Hippocampal formation (tissue), 2 donors: ENCODE results near the gene THEM5.
"Not testable (repeated sequence)": the region's sequence is repeated elsewhere in the genome, so short reads cannot be mapped to it uniquely, and the experiment has no call there.

Source experiments
- DNase-seq, 2 donors: peaks; one replicate each; lab custom pipeline; 2025; lab: John Stamatoyannopoulos, UW

The THEM5 gene

DNA sequence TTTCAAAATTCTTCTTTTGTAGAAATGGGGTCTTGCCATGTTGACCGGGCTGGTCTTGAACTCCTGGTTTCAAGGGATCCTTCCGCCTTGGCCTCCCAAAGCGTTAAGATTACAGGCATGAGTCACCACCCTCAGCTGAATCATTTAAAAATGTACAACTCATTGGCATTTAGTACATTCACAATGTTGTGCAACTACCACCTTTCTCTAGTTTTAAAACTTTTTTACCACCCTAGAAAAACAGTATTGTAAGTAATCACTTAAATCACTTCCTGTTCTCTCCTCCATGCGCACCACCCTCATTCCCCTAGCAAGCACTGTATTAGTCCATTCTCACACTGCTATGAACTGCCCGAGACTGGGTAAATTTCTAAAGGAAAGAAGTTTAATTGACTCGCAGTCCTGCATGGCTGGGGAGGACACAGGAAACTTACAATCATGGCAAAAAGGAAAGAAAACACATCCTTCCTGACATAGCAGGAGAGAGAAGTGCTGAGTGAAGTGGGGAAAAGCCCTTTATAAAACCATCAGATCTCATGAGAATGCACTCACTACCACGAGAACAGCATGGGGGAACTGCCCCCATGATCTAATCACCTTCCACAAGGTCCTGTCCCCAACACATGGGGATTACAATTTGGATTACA, 14.4 kb upstream of the THEM5 start:
- no peak for DNase-seq

DNA sequence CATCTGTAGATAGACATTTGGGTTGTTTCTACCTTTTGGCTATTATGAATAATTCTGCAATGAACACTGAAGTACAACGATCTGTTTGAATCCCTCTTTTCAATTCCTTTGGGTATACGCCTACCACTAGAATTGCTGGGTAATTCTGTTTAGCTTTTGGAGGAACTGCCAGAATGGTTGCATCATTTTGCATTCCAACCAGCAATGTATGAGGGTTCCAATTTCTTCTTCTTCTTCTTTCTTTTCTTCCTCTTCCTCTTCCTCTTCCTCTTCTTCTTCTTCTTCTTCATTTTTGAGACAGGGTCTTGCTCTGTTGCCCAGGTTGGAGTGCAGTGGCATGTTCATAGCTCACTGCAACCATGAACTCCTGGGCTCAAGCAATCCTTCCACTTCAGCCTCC, 13.8 kb upstream of the THEM5 start:
- no peak for DNase-seq

DNA sequence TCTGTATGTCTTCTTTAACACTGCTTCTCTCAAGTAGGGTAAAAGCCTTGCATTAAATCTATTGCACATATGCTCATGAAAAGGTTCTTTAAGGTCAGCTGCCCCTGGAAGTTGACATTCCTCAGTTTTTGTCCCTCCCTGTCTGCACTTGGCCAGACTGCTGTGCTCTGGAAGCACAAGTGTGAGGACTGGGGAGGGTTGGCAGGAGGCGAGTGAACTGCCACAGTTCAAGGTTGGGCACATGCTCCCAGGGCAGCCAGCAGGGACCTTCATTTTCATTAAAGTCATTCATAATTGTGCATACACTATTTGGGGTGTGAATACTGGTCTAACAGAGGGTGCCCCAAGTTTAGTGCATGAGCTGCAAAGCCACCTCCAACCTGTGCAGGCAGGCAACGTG, 10.9 kb upstream of the THEM5 start:
- no peak for DNase-seq

DNA sequence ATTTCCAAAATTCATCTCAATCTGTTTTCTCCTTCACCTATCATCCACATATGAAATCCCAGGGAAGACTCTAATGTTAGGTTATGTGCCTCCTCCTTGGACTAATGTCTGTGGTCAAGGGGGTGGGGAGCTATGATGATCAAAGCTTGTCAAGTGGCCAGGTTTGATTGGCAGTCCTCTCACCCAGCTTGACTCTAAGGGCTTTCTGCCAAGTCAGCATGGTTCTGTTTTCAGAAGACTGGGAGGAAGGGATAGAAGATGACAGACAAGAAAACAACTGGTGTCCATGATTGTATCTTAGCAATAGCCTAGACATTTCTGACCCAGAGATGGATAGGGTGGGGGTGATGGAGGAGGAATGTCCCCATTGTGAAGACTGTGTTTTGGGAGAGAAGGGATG, 9.1 kb upstream of the THEM5 start:
- no peak for DNase-seq

DNA sequence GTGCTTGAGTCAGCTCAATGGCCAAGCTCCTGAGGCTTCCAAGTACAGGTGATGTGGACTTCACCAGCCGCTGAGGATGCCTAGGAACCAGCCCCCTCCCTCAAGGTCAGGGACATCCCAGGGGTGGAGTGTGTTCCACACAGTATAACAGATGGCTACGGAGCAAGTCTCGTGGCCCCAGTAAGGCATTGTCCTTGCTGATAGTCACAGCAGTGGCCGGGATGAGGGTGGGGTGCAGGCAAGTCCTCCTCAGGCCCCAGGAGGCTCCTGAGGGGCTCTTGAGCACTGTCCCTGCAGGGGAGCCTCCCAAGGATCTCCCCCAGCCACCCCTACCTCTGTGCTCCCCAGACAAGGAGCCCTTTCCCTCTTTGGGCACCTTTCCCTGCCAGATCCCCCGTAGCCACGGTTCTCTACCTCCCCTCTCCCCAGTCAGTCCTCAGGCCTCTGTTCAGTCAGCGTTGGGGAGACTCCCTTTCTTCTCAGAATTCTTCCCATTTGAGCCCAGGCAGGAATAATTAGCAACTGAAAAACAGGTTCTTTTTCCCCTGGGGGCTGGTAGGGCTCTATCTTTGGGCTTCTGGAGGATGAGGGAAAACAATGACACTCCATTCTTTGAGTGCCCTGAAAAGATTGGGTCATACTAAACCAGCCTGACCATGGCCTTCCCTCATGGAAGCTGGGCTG, 7.1 kb upstream of the THEM5 start:
- DNase-seq, result no peak

DNA sequence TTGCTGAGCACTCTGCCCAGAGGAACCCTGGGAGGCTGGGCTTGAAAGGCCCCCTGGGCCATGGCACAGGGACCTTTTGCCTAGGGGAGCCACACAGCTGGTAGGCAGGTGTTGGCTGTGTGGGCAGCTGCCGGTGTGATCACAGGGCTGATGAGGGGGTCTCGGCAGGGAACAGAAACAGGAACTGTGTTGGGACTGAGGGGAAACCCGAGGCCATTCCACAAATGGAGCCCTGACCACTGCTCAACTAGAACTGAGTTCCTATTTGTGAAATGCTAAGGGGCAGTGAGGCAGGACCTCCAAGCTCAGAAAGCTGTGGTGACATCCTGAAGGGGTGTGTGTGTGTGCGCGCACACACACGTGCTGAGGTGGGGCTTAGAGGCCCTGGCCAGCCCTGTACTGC, 6.4 kb upstream of the THEM5 start:
- no peak for DNase-seq

DNA sequence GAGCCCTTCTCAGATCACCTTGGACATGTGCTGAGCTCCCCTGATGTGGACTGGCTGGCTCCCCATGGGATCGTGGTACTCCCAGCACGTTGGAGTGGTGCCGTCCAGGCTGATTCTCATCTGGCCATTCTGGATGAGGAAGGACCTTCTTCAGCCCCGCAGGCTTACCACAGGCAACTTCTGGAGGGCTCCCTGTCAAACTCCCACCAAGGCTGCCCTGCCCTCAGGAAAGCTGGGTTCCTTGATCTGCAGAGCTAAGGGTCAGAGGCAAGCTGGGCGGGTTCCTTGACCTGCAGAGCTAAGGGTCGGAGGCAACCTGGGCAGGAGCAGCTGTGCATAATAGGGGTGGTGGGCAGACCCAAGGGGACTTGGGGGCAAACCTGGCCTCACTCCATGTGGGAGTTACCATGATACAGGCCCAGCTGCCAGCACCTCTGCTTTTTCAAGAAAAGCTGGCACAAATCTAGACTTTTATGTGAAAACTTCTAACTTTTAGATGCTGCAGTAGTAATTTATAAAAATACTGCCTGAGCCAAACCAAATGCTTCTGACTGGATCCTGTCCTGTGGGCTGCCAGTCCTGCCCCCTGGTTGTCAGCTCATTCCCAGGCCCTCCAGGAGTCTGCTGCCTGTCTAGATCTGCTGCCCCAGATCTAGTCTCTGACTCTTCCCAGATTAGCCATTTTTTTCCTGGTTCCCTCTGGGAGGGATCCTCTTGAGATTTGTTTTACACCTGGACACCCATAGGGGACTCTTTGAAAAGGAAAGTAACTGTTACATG, 5.6 kb upstream of the THEM5 start:
- no peak for DNase-seq

DNA sequence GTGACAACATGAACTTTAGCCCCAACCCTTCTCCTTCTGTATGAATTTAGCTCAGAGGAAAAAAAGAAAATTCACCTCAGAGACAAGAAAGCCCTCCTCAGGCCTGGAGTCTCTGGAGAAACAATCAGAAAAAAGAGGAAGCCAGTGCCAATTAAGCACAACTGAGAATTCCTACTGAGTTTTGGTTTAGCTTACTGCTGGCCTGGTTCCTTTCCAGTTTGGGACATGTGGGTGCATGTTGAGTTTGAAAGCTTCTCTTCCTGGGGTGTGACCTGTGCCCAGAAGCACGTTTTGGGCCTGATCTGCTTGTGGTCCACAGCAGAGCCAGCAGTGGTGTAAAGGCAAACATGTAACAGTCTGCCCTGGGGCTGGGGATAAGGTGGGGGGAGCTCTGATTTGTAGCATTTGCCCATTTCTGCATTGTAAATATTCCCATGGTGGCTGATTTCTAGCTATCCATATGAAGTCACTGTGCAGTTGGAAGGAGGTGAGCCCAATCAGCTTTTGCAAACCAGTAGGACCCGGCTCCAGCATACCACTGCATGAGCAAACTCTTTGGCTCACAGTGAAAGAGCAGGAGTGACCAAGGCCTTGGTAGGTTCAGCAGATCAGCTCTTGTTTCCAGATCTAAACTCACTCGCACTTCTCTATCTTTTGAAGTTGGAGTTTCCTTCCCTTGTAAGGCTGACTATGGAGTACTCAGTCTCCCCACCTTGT, 4.7 kb upstream of the THEM5 start:
- no peak for DNase-seq

DNA sequence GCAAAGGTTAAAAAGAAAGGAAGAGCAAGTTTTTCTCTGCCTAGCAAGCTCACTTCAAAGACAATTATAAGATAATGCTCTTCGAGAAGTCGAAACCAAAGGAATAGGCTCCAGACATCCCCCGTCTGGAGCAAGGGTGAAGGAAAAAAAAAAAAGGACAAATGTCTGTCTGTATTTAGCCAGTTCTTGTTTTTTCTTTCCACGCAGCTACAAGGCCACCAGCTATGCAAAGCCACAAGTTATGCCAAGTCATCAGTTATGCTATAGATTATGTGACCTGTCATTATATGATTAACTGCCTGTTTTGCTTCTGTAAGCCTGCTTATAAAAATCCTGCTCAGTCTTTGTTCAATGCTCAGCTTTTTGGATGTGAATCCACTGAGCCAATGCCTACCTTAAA, 2.4 kb upstream of the THEM5 start:
- DNase-seq, result no peak

DNA sequence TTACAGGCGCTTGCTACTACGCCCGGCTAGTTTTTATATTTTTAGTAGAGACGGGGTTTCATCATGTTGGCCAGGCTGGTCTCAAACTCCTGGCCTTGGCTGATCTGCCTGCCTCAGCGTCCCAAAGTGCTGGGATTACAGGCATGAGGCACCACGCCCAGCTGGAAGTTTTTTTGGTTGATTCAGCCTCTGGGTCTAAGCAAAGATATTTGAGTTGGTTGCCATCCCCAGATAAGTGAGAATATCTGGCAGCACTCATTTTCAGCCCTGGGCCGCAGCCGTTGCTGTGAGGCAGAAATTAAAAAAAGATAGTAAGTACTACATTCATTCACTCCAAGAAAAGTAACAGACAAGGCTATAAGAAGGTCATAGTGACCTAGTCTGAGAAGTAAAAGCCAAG, 2.0 kb upstream of the THEM5 start:
- DNase-seq, result not testable (repeated sequence)

DNA sequence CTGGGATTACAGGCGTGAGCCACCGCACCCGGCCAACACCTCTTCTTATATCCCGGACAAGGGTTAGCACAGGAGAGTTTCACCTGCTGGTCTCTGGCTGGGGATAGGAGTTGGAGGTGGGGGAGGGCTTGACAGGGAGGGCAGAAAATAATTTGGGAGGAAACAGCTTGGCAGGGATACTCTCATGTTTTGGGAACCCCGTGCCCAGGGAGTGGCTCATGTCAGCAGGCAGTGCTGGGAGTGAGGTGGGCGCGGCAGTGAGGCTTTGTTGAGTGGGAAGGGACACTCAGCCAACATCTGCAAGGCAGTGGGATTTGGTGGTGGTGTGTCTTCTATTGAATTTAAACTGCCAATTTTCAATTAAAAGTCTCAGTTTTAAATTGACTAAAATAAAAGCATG, 1.1 kb upstream of the THEM5 start:
- no peak for DNase-seq

DNA sequence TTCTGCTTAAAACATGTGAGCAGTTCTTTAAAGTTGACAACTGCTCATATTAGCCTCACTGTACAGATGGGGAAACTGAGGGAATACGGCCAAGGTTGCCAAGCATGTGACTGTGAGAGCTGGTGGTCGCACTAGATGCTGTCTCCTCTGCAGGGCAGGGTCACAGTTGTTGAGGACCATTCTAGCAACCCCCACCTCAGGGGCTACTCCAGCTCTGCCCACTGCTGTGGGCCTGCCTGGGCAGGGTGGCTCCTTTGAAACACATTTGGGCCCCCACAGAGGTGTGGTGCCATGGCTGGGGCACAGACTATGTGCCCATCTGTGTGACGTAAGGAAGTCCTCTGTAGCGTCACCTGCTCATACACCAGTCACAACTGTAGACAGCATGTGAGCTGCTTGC, 779 bp downstream of the THEM5 start:
- no peak for DNase-seq

DNA sequence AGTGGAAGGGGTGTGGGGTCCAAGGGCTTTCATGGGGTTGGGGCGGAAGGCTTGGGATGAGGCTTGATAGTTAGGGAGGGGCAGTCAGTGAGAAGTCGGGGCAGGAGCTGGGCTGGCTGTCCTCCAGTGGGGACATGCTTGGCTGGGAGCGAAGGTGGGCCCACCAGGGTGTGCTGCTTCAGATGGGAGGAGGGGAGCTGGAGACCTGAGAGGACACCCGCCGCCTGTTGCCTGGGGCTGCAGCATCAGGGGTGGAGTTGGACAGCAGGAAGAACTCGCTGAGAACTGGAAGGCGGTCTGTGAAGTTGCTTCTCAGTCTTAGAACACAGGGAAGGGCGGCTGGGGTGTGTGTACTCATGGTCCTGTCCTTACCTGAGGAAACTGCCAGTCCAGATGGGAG, 1.6 kb downstream of the THEM5 start:
- no peak for DNase-seq

DNA sequence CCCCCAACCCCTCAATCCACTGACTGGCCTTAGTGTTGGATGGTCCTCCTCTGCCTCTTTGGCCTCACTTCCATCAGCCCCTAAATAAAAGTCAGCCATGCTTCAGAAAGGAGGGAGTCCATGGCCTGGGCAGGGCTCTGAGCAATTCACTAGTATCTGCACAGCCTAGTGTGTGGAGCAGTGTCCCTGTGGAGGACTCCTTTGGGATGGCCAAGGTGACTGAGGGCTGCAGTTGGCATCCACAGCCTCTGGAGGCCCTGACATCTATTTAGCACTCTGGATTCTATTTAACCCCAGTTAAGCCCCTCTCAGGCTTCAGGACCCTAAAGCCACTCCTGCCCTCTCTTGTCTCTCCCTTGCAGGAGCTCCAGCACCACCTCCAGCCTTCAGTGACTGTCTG, 3.6 kb downstream of the THEM5 start:
- no peak for DNase-seq

DNA sequence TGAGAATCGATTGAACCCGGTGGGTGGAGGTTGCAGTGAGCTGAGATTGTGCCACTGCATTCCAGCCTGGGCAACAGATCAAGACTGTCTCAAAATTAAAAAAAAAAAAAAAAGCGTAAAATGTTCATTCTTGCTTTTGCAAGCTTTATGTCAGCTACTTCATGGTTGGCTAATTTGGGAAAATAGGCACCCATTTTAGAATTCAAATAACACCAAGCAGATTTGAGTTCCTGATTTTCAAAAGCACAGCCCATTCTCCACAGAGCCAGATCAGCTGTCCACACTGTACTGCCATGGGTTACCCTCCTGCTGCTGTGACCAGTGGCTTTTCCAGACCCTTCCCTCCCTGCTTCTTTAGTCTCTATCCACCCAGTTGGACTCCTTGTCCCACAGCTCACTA, 4.4 kb downstream of the THEM5 start:
- no peak for DNase-seq

DNA sequence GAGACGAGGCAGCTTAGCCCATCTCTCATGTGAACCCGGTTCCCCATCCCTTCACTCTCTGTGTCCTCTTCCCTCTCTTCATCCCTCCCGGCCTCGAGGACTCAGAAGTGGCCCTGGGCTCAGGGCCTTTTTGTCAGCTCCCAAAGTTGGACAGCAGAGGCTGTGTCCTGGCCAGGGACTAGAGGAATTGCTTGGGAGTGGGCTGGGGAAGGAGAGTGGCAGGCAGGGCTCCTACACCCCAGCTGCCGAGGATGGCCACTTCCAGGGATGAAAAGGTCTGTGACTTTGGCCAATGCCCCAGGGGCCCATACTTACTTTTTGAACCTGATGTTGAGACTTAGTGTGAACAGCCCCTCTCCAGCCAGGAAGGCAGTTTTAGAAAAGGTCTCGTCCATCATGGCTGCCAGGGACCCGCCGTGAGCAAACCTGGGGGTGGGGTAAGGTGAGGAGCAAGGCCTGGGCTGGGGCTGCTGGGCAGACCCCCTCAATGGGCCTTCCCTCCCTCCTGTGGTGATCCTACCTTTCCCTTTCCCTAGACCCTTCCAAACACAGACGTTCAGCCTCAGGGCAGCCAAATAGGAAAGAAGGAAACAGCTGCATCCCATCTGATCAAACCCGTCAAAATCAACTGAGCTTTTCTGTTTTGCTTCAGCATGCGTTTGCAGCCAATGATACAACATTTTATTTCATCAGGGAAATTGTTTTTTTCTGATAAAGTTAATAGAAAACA, 5.5 kb downstream of the THEM5 start:
- DNase-seq, result no peak

DNA sequence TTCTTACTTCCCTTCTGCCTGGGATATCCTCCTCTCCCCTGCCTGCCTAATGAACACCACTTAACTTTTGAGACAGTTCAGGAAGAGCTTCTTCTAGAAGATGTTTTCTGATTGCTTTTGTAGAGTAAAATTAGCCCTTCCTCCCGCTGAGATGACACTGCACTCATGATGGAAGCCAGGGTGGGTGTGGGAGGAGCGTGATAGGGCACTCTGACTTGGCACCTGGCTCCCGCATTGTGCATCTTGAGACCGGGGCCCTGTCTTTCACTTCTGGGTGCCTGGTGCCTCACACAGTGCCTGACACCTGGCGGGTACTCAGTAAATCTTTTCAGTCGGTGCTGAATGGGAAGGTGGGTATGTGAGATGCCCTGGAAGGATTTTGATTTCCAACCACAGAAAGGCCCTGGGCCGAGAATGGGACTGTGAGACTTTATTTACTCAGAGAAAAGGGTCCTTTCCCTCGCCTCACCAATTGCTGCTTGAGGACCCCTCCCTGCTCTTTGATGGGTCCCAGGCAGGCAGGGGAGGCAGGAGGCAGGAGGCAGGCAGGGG, 6.8 kb downstream of the THEM5 start:
- DNase-seq, result no peak

DNA sequence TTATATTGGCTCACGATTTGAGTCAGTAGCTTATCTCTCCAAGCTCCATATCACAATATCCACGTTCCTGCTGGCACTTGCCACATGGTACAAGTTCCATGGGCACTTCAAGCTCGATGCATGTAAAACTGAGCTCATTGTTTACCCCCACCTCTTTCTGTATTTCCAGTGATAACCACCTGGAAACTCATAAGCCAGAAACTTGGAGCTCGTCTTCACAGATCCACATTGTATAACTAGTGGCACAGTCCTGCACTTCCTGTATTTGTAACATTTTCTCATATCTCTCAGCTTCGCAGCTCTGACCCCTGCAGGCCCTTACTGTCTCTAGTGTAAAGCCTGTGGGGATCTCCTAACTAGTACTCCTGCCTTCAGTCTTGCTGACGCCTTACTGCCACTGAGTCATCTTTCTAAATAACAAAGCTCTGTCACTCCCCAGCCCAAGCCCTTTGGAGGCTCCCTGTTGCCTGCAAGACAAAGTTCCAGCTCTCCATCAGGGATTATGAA, 7.4 kb downstream of the THEM5 start:
- DNase-seq, result no peak

DNA sequence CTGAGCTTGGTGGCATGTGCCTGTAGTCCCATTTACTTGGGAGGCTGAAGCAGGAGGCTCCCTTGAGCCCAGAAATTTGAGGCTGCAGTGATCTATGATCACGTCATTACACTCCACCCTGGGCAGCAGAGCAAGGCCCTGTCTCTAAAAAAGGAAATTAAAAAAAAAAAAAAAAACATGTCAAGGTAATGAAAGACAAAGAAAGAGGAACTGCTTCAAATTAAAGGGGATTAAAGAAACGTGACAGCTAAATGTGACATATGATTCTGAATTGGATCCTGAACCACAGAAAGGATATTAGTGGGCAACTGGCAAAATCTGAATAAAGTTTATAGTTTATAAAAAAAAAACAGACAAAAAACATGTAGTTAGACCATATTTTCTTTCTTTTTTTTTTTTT, 10.1 kb downstream of the THEM5 start:
- no peak for DNase-seq

DNA sequence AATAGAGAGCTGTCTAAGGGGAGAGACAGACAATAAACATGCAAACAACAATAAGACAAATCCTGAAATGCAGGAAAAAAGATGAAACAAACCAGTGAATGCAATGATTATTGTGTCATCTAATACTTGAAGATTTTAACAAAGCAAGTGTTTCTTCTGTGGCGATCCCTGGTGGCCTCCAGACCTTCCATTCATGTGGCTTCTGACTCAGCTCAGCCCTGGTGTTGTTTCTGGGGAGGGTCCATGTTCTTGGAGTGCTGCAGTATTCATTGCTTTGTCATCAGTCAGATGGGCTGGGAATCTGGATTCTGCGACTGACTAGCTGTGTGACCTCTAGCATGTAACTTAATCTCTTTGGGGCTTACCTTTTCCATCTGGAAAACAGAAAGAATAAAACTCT, 12.4 kb downstream of the THEM5 start:
- DNase-seq, result no peak

DNA sequence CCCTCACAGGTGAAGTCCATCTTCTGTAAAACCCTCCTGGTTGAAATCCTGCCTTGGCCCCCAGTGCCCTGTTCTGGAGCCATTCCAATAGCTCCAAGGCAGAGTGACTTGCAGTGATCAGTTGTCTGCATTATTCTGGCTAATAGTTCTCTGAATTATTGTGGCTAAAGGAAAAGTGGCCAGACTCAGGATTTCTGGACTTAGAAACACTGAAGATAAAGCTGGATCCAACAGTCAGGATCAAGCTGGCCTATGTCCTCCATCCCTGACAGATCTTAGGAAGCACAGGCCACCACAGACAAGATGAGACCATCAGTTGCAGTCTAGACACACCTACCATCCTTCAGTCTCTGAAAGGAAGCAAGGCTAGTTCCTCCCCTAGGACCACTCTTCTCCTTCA, 13.1 kb downstream of the THEM5 start:
- no peak for DNase-seq
